IMR-90 (cell line): ENCODE results near the gene CFL2. TPM values are rescaled to one million over a fixed set of nuclear protein-coding genes. Genes with fewer than 3 reads are reported as not detected.

Experiments
- ATAC-seq: fragments of 200-7000 bp; cut with Tn5 transposase; 2 replicates; pipeline ENCODE4 v1.9.1; 2020; ENCODE audit warnings: low read depth, mild to moderate bottlenecking, moderate library complexity
- BruUV-seq: library from RNA; stranded (reverse); fragments of 400-500 nt; replicated peaks from 2 replicates; lab custom pipeline; 2021; lab: Mats Ljungman, UMichigan
- CTCF ChIA-PET: fragments of 300-600 bp; formaldehyde crosslinking; extraction: SDS; loops from one replicate; lab custom pipeline; 2021; ENCODE audit warnings: antibody characterized with exemption; lab: Yijun Ruan, JAX
- POLR2A ChIA-PET: fragments of 300-600 bp; sonication (Branson Sonifier 250); formaldehyde crosslinking; loops from one replicate; lab custom pipeline; 2022; ENCODE audit warnings: antibody characterized with exemption; ENCODE audit not compliant: unreplicated experiment; lab: Charles Lee
- DNase-seq: peaks from one replicate; pipeline ENCODE4 v3.0.0; 2013
- H2AFZ ChIP-seq: replicated peaks from 2 replicates; pipeline ENCODE3; 2013; ENCODE audit warnings: low read length, mild to moderate bottlenecking; ENCODE audit not compliant: poor library complexity
- H2AK5ac ChIP-seq: 2 replicates; pipeline ENCODE4 v1.6.1; 2013; ENCODE audit warnings: low read depth, low read length, inconsistent platforms
- H2AK9ac ChIP-seq: replicated peaks from 2 replicates; pipeline ENCODE3; 2013; ENCODE audit warnings: mild to moderate bottlenecking, low read depth, low read length, moderate library complexity; ENCODE audit not compliant: poor library complexity
- H2BK120ac ChIP-seq: 2 replicates; pipeline ENCODE4 v1.6.1; 2013; ENCODE audit warnings: low read depth, low read length, inconsistent platforms
- H2BK15ac ChIP-seq: 3 replicates; pipeline ENCODE4 v1.6.1; 2013; ENCODE audit warnings: low read depth, low read length, inconsistent platforms
- H2BK20ac ChIP-seq: 2 replicates; pipeline ENCODE4 v1.6.1; 2013; ENCODE audit warnings: low read depth, mild to moderate bottlenecking, inconsistent platforms, low read length, moderate library complexity
- H2BK5ac ChIP-seq: 2 replicates; pipeline ENCODE4 v1.6.1; 2013; ENCODE audit warnings: mild to moderate bottlenecking, low read depth, low read length, inconsistent platforms; ENCODE audit not compliant: poor library complexity, severe bottlenecking
- H3K14ac ChIP-seq: replicated peaks from 2 replicates; pipeline ENCODE4 v1.6.1; 2013; ENCODE audit warnings: low read depth, low read length, inconsistent platforms
- H3K18ac ChIP-seq: 2 replicates; pipeline ENCODE4 v1.6.1; 2013; ENCODE audit warnings: low read depth, low read length, control low read depth
- H3K23ac ChIP-seq: 2 replicates; pipeline ENCODE4 v1.6.1; 2013; ENCODE audit warnings: low read depth, low read length, inconsistent platforms
- H3K27ac ChIP-seq: 2 replicates; pipeline ENCODE4 v1.5.1; 2013; ENCODE audit warnings: mild to moderate bottlenecking, control low read depth, low read length; ENCODE audit not compliant: insufficient read depth
- H3K27me3 ChIP-seq: 2 replicates; pipeline ENCODE4 v1.6.1; 2013; ENCODE audit warnings: low read length; ENCODE audit not compliant: control insufficient read depth, insufficient read depth
- H3K36me3 ChIP-seq: 2 replicates; pipeline ENCODE4 v1.6.1; 2013; ENCODE audit warnings: low read length, mixed read lengths; ENCODE audit not compliant: control insufficient read depth, insufficient read depth
- H3K4ac ChIP-seq: 2 replicates; pipeline ENCODE4 v1.6.1; 2013; ENCODE audit warnings: low read depth, low read length, inconsistent platforms
- H3K4me1 ChIP-seq: 2 replicates; pipeline ENCODE4 v1.6.1; 2013; ENCODE audit warnings: low read length, mixed read lengths; ENCODE audit not compliant: control insufficient read depth, insufficient read depth
- H3K4me2 ChIP-seq: 2 replicates; pipeline ENCODE4 v1.6.1; 2013; ENCODE audit warnings: low read depth, mild to moderate bottlenecking, control low read depth, low read length, moderate library complexity
- H3K4me3 ChIP-seq: 2 replicates; pipeline ENCODE4 v1.5.1; 2013; ENCODE audit warnings: low read depth, mild to moderate bottlenecking, control low read depth, low read length, moderate library complexity; ENCODE audit not compliant: insufficient read depth
- H3K56ac ChIP-seq: 2 replicates; pipeline ENCODE4 v1.6.1; 2013; ENCODE audit warnings: low read length, inconsistent platforms; ENCODE audit not compliant: insufficient read depth; ENCODE audit errors: extremely low read depth
- H3K79me1 ChIP-seq, 2 experiments: 2 replicates each; pipeline ENCODE4 v1.6.1; 2013; ENCODE audit warnings: low read length in 2 of 2, inconsistent platforms in 1 of 2, low read depth in 1 of 2
- H3K9ac ChIP-seq: 2 replicates; pipeline ENCODE4 v1.6.1; 2013; ENCODE audit warnings: low read depth, low read length, control low read depth
- H3K9me1 ChIP-seq: 2 replicates; pipeline ENCODE4 v1.6.1; 2013; ENCODE audit warnings: low read length, inconsistent platforms; ENCODE audit not compliant: insufficient read depth
- H3K9me3 ChIP-seq: 2 replicates; pipeline ENCODE4 v1.6.1; 2013; ENCODE audit warnings: low read length; ENCODE audit not compliant: control insufficient read depth, insufficient read depth
- H4K20me1 ChIP-seq: 2 replicates; pipeline ENCODE4 v1.6.1; 2013; ENCODE audit warnings: low read length, inconsistent platforms; ENCODE audit not compliant: insufficient read depth
- H4K5ac ChIP-seq: 2 replicates; pipeline ENCODE4 v1.6.1; 2013; ENCODE audit warnings: mild to moderate bottlenecking, low read depth, low read length, control low read depth
- H4K8ac ChIP-seq, 2 experiments: 2 replicates each; pipeline ENCODE4 v1.6.1; 2013; ENCODE audit warnings: low read depth in 2 of 2, low read length in 2 of 2, control low read depth in 1 of 2, inconsistent platforms in 1 of 2
- H4K91ac ChIP-seq: 2 replicates; pipeline ENCODE4 v1.6.1; 2013; ENCODE audit warnings: low read depth, low read length, inconsistent platforms; ENCODE audit not compliant: insufficient read depth
- BHLHE40 ChIP-seq: fragments of 150-350 bp; IDR thresholded peaks from 2 replicates; pipeline ENCODE4 v1.6.1; 2016; ENCODE audit warnings: mild to moderate bottlenecking, low read depth, low read length
- CEBPB ChIP-seq: IDR thresholded peaks from 2 replicates; pipeline ENCODE4 v1.6.1; 2012; ENCODE audit warnings: low read depth, low read length, improper control_type of control experiment
- CHD1 ChIP-seq: IDR thresholded peaks from 2 replicates; pipeline ENCODE4 v1.6.1; 2012; ENCODE audit warnings: low read depth, low read length, improper control_type of control experiment
- ELK1 ChIP-seq: fragments of 150-350 bp; IDR thresholded peaks from 2 replicates; pipeline ENCODE4 v1.6.1; 2016; ENCODE audit warnings: low read depth, mild to moderate bottlenecking, low read length, moderate library complexity, borderline replicate concordance
- FOS ChIP-seq: fragments of 150-350 bp; IDR thresholded peaks from 2 replicates; pipeline ENCODE4 v1.6.1; 2016; ENCODE audit warnings: low read depth, low read length
- MAFK ChIP-seq: IDR thresholded peaks from 2 replicates; pipeline ENCODE4 v1.6.1; 2012; ENCODE audit warnings: low read depth, low read length, improper control_type of control experiment
- MAZ ChIP-seq: IDR thresholded peaks from 2 replicates; pipeline ENCODE4 v1.6.1; 2012; ENCODE audit warnings: low read depth, mild to moderate bottlenecking, low read length, improper control_type of control experiment, moderate library complexity, borderline replicate concordance
- MXI1 ChIP-seq: IDR thresholded peaks from 2 replicates; pipeline ENCODE4 v1.6.1; 2012; ENCODE audit warnings: low read depth, mild to moderate bottlenecking, low read length, moderate library complexity, borderline replicate concordance
- NFE2L2 ChIP-seq: fragments of 150-350 bp; IDR thresholded peaks from 2 replicates; pipeline ENCODE4 v1.6.1; 2016; ENCODE audit warnings: low read depth, mild to moderate bottlenecking, low read length
- POLR2A ChIP-seq: IDR thresholded peaks from 2 replicates; pipeline ENCODE4 v1.6.1; 2012; ENCODE audit warnings: mild to moderate bottlenecking, low read depth, low read length
- RAD21 ChIP-seq: IDR thresholded peaks from 2 replicates; pipeline ENCODE4 v1.6.1; 2012; ENCODE audit warnings: low read length, improper control_type of control experiment
- RCOR1 ChIP-seq: IDR thresholded peaks from 2 replicates; pipeline ENCODE4 v1.6.1; 2012; ENCODE audit warnings: mild to moderate bottlenecking, low read length, improper control_type of control experiment; ENCODE audit not compliant: insufficient replicate concordance
- RFX5 ChIP-seq: IDR thresholded peaks from 2 replicates; pipeline ENCODE4 v1.8.0; 2012; ENCODE audit warnings: low read depth, mild to moderate bottlenecking, low read length, moderate library complexity
- SMC3 ChIP-seq: fragments of 150-350 bp; IDR thresholded peaks from 2 replicates; pipeline ENCODE4 v1.6.1; 2016; ENCODE audit warnings: low read depth, mild to moderate bottlenecking, antibody characterized with exemption, low read length, moderate library complexity
- WGBS, 2 experiments: methylation state at CpG; one replicate each; pipeline versions ENCODE4 v1.1.5 to v1.1.7; 2013; ENCODE audit warnings: missing lambda C conversion rate in 2 of 2; ENCODE audit not compliant: insufficient read length in 1 of 2; ENCODE audit errors: extremely low coverage in 2 of 2; 5-methylcytosine and 5-hydroxymethylcytosine counted together
- dilution Hi-C: fragments of 300-500 bp; cut with HindIII; formaldehyde crosslinking; loops from one replicate; pipeline ENCODE4 v1.14.3; 2018; ENCODE audit warnings: low sequenced_read_pairs; ENCODE audit not compliant: unreplicated experiment
- in situ Hi-C: fragments of 300-500 bp; cut with MboI; formaldehyde crosslinking; loops from 3 replicates; pipeline ENCODE4 v1.14.3; 2019; ENCODE audit warnings: low sequenced_read_pairs, inconsistent platforms, mixed read lengths
- intact Hi-C: fragments of 100-400 bp; cut with micrococcal nuclease; formaldehyde crosslinking; loops from 2 replicates; pipeline ENCODE4 v1.10.0; 2022
- polyA plus RNA-seq, 3 experiments: library from polyadenylated mRNA; depleted of rRNA; stranded (reverse); fragments of >200 nt; gene quantifications; 2 replicates each; pipeline ENCODE4 v1.2.3, GENCODE V29; 2012; ENCODE audit warnings: low replicate concordance in 1 of 3
- total RNA-seq: library from RNA; depleted of rRNA; stranded (reverse); fragments of >200 nt; gene quantifications from 2 replicates; pipeline ENCODE4 v1.2.3, GENCODE V29; 2012
- TF ChIP-seq, protein P1 (sequence below): fragments of 150-350 bp; IDR thresholded peaks from 2 replicates; pipeline ENCODE4 v1.6.1; 2017; ENCODE audit warnings: mild to moderate bottlenecking, antibody characterized with exemption, low read length, low read depth
- TF ChIP-seq, protein P2 (sequence below): conservative IDR thresholded peaks from 2 replicates; pipeline ENCODE4 v1.5.1; 2012; ENCODE audit warnings: mild to moderate bottlenecking, low read depth, low read length, improper control_type of control experiment

The CFL2 gene
- total and polyA plus RNA-seq, 2 of the 4 experiments (the other 2 are of a cell fraction) = 106 to 151 TPM

DNA sequence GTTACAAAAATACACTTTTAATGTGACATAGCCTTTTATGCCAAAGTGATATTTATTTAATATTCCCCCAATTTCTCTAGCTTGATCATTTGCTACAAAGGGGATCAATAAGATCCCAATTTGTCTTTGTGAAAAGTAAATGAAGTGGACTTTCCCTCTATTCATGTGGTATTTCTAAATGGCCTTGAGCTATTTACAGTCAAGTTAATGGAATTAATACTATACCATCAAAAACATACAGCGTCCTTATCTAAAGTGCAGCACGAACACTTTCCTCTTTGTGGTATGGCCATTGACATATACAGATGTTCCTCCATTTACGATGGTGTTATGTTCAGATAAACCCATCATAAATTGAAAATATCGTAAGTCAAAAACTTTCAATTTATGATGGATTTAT is 23.2 kb downstream of the CFL2 start:
- Histone ChIP-seq H3K4me2 (no peak overlapping the region), H3K4me3 (no peak overlapping the region), H3K9ac (no peak overlapping the region), H3K4ac (no peak overlapping the region), H3K9me3 (no peaks in the 10 kb centered on the region), H4K20me1 (no peaks in the 10 kb centered on the region), H3K14ac (no peak overlapping the region), H2AK5ac (no peak overlapping the region), H3K27ac (no peak overlapping the region), H2AK9ac (no peak overlapping the region), H3K79me1 (no peaks in the 10 kb centered on the region), H2AFZ (no peak overlapping the region), H3K36me3 (no peaks in the 10 kb centered on the region), H3K56ac (no peak overlapping the region), H2BK20ac (no peak overlapping the region), H3K23ac (no peak overlapping the region), H4K8ac (no peak overlapping the region), H4K5ac (no peak overlapping the region), H2BK15ac (no peak overlapping the region), H3K4me1 (no peaks in the 10 kb centered on the region), H3K18ac (no peak overlapping the region), H3K27me3 (no peaks in the 10 kb centered on the region), H2BK120ac (no peak overlapping the region), H2BK5ac (no peak overlapping the region), H3K9me1 (0 out of 2 replicates have a peak, but pooled peaks cover 4% of the 10 kb centered on the region), H4K91ac (no peak overlapping the region)
- no CpG with 5 or more reads among the region's 4 CpGs for WGBS, 2 experiments
- dilution Hi-C loops (no loop called here), intact Hi-C loops (no loop called here), in situ Hi-C loops (no loop called here)
- POLR2A ChIA-PET = no interaction called here
- no peak for ATAC-seq
- no peak for DNase-seq
- TF ChIP-seq, protein P1, sequence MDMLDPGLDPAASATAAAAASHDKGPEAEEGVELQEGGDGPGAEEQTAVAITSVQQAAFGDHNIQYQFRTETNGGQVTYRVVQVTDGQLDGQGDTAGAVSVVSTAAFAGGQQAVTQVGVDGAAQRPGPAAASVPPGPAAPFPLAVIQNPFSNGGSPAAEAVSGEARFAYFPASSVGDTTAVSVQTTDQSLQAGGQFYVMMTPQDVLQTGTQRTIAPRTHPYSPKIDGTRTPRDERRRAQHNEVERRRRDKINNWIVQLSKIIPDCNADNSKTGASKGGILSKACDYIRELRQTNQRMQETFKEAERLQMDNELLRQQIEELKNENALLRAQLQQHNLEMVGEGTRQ = no peak
- TF ChIP-seq SMC3 (no peak), RCOR1 (no peak), MAFK (no peak), ELK1 (no peak), RFX5 (no peak), MAZ (no peak), CEBPB (no peak), POLR2A (no peak), FOS (no peak), CHD1 (no peak), MXI1 (no peak), RAD21 (no peak), BHLHE40 (no peak), NFE2L2 (no peak)
- TF ChIP-seq, protein P2, sequence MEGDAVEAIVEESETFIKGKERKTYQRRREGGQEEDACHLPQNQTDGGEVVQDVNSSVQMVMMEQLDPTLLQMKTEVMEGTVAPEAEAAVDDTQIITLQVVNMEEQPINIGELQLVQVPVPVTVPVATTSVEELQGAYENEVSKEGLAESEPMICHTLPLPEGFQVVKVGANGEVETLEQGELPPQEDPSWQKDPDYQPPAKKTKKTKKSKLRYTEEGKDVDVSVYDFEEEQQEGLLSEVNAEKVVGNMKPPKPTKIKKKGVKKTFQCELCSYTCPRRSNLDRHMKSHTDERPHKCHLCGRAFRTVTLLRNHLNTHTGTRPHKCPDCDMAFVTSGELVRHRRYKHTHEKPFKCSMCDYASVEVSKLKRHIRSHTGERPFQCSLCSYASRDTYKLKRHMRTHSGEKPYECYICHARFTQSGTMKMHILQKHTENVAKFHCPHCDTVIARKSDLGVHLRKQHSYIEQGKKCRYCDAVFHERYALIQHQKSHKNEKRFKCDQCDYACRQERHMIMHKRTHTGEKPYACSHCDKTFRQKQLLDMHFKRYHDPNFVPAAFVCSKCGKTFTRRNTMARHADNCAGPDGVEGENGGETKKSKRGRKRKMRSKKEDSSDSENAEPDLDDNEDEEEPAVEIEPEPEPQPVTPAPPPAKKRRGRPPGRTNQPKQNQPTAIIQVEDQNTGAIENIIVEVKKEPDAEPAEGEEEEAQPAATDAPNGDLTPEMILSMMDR = no peak
- CTCF ChIA-PET = no interaction called here
- BruUV-seq = no TSS peak
